Sciatic nerve (tissue), 2 donors: ENCODE results near the gene POLR1D. TPM values are rescaled to one million over a fixed set of nuclear protein-coding genes. Genes with fewer than 3 reads are reported as not detected.
"Not testable (repeated sequence)": the region's sequence is repeated elsewhere in the genome, so short reads cannot be mapped to it uniquely, and the experiment has no call there.

ENCODE experiments used
- ATAC-seq: fragments of 200-7000 bp; cut with Tn5 transposase; one replicate; pipeline ENCODE4 v1.9.1; 2020; ENCODE audit warnings: mild to moderate bottlenecking, moderate library complexity
- DNase-seq: peaks from one replicate; pipeline ENCODE4 v3.0.0-alpha.2; 2020; ENCODE audit warnings: low spot score
- intact Hi-C: fragments of 100-400 bp; cut with DNase I; formaldehyde crosslinking; loops from one replicate; pipeline ENCODE4 v1.14.2; 2022
- total RNA-seq: library from RNA; stranded (reverse); fragmentation: NEBNext Ultra II Directional; extraction: Animal tissue kit (Norgen Biotek cat#: 25700); gene quantifications from one replicate; pipeline ENCODE4 v1.2.1, GENCODE V29; 2021
- donor health status: DM: no; HTN: no; CAD: no.
- donor health status: DM: no; HTN: no; CAD: no.

POLR1D gene
- total RNA-seq, 1 donor from 2014 or later = 84.7 TPM

DNA sequence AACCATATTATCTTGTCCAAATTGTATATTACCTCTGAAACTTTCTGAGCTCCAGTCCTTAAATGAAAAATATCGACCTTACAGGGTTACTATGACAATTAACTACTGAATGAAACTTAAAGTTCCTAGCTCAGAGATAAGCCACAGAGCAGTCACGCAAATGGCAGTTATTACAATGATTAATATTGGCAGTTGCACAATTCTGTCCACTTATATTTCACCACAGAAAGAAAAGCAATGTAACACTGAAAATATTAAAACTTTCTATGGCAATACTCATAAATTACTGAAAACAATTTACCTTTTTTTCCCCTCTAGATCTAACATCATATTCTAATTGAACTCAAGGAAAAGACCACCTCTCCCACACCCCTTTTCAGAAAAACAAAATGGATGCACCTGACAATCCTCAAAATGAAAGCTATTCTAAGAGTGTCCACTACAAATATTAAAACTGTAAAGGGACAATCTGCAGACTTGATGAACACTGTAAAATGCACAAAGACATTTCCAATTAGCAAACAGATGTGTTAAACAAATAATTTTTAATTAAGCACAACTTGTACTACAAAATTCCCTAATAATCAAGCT, 16.0 kb upstream of the POLR1D start:
- intact Hi-C loops = no loop called here
- ATAC-seq (no peak), DNase-seq (no peak)

GRCh38 chr13:27607125-27607524, 14.6 kb upstream of the POLR1D start:
- intact Hi-C loops = no loop called here
- no peak for ATAC-seq
- DNase-seq = no peak

DNA sequence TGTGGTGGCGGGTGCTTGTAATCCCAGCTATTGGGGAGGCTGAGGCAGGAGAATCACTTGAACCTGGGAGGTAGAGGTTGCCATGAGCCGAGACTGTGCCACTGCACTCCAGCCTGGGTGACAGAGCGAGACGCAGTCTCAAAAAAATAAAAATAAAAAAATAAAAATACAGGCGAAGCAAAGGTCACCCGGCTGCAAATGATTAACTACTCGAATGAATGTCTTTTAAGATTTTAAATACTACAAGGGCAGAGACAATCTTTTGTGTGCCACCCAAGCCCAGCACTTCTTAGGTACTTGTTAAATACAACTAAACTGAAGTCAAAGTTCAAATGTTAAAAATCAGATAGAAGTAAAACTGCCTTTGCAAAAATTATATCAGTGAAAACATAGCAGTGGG, 8.1 kb upstream of the POLR1D start:
- DNase-seq = no peak
- ATAC-seq = no peak
- intact Hi-C loops = no loop called here

GRCh38 chr13:27617881-27618321, 3.8 kb upstream of the POLR1D start:
- intact Hi-C loops = no loop called here
- ATAC-seq (no peak), DNase-seq (no peak)

DNA sequence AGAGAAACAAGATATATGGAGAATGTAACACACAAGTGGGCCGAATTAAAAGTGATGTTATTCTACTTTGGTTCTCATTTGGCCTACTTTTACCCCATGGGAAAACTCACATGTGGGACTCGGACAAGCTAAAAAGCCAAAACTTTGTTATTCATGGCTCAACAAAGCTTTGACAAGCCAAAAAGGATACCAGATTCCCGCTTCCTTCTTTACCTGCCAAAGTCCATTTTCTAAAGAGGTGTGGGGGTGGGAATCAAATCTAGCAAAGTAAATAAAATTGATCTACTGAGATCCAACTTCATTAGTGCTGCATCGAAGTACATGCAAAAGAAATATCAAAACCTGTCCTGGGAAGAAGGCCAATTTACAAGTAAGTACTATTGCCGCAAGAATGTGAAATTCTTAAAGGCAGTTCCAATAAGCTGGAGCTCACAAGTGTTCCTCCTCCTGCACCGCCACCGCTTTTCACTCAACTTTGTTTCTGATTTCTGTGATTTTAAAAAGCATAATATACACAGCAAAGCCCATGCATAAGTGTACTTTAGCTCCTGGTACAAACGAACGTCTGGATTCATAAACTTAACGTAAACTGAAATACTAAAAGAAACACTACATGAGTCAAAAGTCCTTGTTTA, 2.5 kb upstream of the POLR1D start:
- no peak for DNase-seq
- intact Hi-C loops = no loop called here
- ATAC-seq = no peak

DNA sequence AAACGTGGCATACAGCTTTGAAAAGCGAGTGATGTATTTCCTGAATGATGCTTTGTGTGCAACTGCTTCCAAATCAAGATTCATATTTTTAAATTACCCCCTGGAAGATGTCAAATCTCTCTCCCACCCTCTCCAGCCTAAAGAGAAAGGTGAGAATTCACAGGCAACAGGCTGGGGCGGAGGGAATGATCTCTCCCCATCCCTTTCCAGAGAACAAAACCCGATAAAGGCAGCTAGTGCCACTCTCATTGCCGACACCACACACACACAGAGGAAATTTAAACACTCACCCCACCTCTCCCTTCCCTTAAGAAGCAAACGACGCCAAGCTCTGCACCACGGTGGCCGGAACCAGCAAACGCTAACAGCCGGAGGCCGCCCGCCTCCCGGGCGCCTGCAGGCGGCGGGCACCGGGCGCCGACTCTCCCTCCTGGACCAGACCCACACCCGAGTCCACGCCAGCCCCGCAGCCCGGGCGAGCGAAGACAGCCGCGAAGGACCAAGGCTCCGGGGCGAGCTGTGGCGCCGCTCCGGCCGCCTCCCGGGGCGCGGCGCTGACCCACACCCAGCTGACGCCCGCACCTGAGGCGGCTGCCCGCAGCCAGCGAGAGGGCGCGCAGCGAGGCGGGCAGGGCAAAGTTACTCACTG, 1.8 kb upstream of the POLR1D start:
- intact Hi-C loops = no loop called here
- ATAC-seq (no peak), DNase-seq (peak; percentile 63)

- peak; percentile 99 for ATAC-seq
- intact Hi-C loops = no loop called here
- peak; percentile 99 for DNase-seq
These were observed 1.1 kb upstream of the POLR1D start, which contains the start of gene LNX2 for GRCh38 chr13:27620377-27621115. Gene LNX2 (minus strand): TSS chr13:27620529. CDS start chr13:27581703, 38,826 bp downstream.

DNA sequence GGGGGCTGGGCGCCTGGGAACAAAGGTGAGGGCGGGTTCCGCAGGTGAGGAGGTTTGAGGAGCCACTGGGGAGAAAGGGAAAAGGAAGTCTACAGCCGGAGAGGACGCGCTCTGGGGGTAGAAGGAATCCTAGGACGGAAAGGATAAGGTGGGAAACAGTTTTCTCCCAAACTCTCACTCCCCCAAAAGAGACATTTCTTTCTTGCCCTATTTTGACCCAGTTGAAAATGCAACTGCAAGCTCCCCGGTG, 651 bp upstream of the POLR1D start:
- ATAC-seq = no peak
- intact Hi-C loops = no loop called here
- no peak for DNase-seq

DNA sequence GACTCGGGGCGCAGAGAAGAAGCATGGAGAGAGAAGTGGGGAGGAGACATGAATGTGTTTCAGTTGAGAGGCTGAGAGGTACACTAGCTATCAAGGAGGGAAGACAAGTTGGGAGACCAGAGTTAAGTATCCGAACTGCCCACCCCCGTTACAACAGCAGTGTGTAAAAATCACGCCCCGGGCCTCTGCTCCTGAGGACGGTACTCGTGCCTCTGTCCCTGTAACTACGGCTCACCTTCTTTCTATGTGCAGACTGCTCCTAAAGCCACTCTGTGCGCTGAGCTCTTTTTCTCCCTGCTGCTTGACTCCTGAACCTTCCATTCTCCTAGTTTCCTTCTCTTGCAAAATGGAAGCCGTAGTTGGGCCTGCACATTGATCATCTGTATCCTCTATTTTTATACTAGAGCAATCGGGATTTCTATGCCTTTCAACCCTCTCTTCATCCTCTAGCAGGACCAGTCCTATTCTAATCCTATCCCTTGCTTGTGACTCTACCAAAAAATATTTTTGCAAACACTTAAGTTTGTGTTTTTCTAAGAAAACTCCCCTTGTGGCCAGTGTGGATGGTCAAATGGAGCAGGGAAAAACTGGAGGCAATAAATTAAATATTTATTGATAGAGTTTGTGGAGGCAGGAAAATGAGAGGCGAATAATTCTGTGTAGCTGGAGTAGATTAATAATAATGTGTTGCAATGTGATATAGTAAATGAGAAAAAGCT, 569 bp downstream of the POLR1D start:
- intact Hi-C loops = no loop called here
- no peak for DNase-seq
- ATAC-seq = no peak

DNA sequence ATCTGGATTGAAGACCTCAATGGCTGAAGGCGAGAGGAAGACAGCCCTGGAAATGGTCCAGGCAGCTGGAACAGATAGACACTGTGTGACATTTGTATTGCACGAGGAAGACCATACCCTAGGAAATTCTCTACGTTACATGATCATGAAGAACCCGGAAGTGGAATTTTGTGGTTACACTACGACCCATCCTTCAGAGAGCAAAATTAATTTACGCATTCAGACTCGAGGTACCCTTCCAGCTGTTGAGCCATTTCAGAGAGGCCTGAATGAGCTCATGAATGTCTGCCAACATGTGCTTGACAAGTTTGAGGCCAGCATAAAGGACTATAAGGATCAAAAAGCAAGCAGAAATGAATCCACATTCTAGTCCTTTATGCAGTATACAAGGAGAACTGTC, 1.2 kb downstream of the POLR1D start:
- intact Hi-C loops = no loop called here
- DNase-seq = no peak
- no peak for ATAC-seq

- DNase-seq (no peak), ATAC-seq (no peak)
- intact Hi-C loops = no loop called here
These were observed 2.4 kb downstream of the POLR1D start for GRCh38 chr13:27624071-27624470.

DNA sequence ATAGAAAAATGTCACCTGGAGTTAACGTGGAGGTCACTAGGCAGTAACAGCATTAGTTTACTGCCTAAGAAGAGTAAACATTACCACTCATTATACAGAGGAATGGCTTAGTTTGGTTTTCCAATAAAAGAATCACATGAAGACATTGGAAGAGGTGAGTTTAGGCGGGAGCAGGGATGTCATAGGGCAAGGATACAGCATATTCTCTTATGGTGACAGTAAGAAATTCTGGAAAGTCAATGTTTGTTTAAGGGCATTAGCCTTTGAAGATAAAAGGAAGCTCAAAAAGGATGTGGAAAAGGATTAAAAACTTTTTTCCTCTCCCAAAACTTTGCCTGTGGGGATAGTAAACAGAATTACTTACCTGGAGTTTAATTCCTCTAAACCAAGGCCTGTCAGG, 4.1 kb downstream of the POLR1D start:
- ATAC-seq (no peak), DNase-seq (no peak)
- intact Hi-C loops = no loop called here

- no peak for ATAC-seq
- no peak for DNase-seq
- intact Hi-C loops = no loop called here
These were observed 5.7 kb downstream of the POLR1D start for GRCh38 chr13:27627380-27627779.

DNA sequence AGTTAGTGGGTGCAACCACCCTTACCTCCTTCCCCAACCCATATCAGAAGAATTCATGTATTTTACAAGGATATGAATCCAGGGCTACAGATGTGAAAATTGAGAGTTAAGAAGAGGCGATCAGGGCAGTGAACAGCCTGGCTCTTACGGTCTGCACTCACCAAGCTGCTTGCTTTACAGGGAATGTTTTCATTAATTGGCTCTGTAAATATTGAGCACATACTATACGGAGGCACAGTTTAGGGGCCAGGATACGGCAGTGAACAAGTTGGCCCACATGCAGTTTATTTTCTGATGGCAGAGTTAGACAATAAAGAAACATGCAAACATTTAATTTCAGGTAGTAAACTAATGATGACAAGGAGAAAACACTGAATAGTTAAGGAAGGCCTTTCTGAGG, 6.4 kb downstream of the POLR1D start:
- DNase-seq (no peak), ATAC-seq (no peak)
- intact Hi-C loops = no loop called here

DNA sequence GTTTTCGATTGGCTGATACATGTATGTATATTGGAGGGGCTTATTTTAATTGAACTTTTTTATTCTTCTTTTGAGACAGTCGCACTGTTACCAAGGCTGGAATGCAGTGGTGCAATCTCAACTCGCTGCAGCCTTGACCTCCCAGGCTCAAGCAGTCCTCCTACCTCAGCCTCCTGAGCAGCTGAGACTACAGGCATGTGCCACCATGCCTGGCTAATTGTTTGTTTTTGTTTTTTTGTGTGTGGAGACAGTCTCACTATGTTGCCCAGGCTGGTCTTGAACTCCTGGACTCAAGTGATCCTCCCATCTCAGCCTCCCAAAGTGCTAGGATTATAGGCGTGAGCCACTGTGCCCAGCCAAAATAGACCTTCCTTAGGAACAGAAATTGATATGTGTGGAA, 7.1 kb downstream of the POLR1D start:
- DNase-seq, ATAC-seq, intact Hi-C loops: not testable (repeated sequence)

GRCh38 chr13:27631156-27631555, 9.5 kb downstream of the POLR1D start:
- no peak for DNase-seq
- no peak for ATAC-seq
- intact Hi-C loops = no loop called here

GRCh38 chr13:27631665-27632064, 10.0 kb downstream of the POLR1D start:
- intact Hi-C loops = no loop called here
- ATAC-seq = no peak
- no peak for DNase-seq

- ATAC-seq = no peak
- intact Hi-C loops = no loop called here
- no peak for DNase-seq
These were observed 10.5 kb downstream of the POLR1D start for GRCh38 chr13:27632214-27632613.

DNA sequence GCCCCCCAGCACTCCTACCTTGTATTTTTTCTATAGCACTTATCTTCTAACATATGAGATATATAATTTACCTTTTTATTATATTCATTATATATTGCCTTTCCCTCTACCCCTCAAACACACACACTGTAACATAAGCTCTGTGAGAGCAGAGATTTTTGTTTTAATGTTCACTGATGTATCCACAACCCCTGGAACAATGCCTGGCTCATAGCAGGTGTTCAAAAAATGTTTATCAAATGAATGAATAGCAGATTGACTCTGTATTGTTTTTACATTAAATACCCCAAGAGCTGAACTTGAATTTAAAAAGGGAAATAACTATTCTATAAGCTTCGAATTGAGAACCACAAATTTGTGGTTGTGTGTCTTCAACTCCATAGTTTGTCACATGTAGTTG, 11.0 kb downstream of the POLR1D start:
- DNase-seq (no peak), ATAC-seq (no peak)
- intact Hi-C loops = no loop called here

- intact Hi-C loops = no loop called here
- DNase-seq (no peak), ATAC-seq (no peak)
These were observed 12.5 kb downstream of the POLR1D start for GRCh38 chr13:27634231-27634630.
